ENCODE results near the gene DDB1. TPM values are rescaled to one million over a fixed set of nuclear protein-coding genes. Genes with fewer than 3 reads are reported as not detected.

DDB1 gene
- total RNA-seq, 2 donors from 2014 or later: 70.6 to 91.0 TPM

- H3K27ac ChIP-seq: no peak overlapping the region
Measured at GRCh38 chr11:61266602-61267001, 66.3 kb downstream of the DDB1 start.

GRCh38 chr11:61265357-61265756 is 67.5 kb downstream of the DDB1 start:
- intact Hi-C loops (cut with DNase I): no loop called here
- TF ChIP-seq CTCF (IDR thresholded peaks at IDR 0.05): no peak
- TF ChIP-seq POLR2A (IDR thresholded peaks at IDR 0.05): no peak
- ATAC-seq (no peak), DNase-seq (no peak)
- H3K4me3 ChIP-seq: no peak overlapping the region
- no peak overlapping the region for H3K27ac ChIP-seq
- peaks cover 6% of the 10 kb centered on the region for H3K4me1 ChIP-seq
- no peaks in the 10 kb centered on the region for H3K36me3 ChIP-seq (replicated peaks in 1 of 2; ENCODE audit: insufficient read depth in 1 of 2, low read depth in 2 of 2)
- 66 to 67% methylated on average over 14 of the region's 14 CpGs for WGBS, 2 donors
- no peaks in the 10 kb centered on the region for H3K9me3 ChIP-seq
- no peaks in the 10 kb centered on the region for H3K27me3 ChIP-seq

More at GRCh38 chr11:61266602-61267001, 66.3 kb downstream of the DDB1 start:
- WGBS, 2 donors: 86 to 97% methylated on average over 3 to 4 of the region's 4 CpGs
- Histone ChIP-seq H3K4me1 (peaks cover 6% of the 10 kb centered on the region), H3K9me3 (no peaks in the 10 kb centered on the region), H3K36me3 (replicated peaks in 1 of 2; ENCODE audit: insufficient read depth in 1 of 2, low read depth in 2 of 2) (no peaks in the 10 kb centered on the region), H3K4me3 (no peak overlapping the region), H3K27me3 (no peaks in the 10 kb centered on the region)
- intact Hi-C loops (cut with DNase I): no loop called here
- DNase-seq (no peak), ATAC-seq (no peak)
- TF ChIP-seq POLR2A (IDR thresholded peaks at IDR 0.05): no peak
- no peak for TF ChIP-seq CTCF (IDR thresholded peaks at IDR 0.05)

GRCh38 chr11:61264795-61265194 is 68.1 kb downstream of the DDB1 start:
- Histone ChIP-seq H3K36me3 (replicated peaks in 1 of 2; ENCODE audit: insufficient read depth in 1 of 2, low read depth in 2 of 2) (no peaks in the 10 kb centered on the region), H3K4me3 (no peak overlapping the region), H3K27ac (no peak overlapping the region), H3K9me3 (no peaks in the 10 kb centered on the region), H3K27me3 (no peaks in the 10 kb centered on the region), H3K4me1 (peaks cover 6% of the 10 kb centered on the region)
- WGBS, 2 donors: 62 to 63% methylated on average over 6 to 14 of the region's 14 CpGs
- TF ChIP-seq POLR2A (IDR thresholded peaks at IDR 0.05) (no peak), CTCF (IDR thresholded peaks at IDR 0.05) (no peak)
- DNase-seq: peak in 2 of 4 donors; percentile 19 to 33
- no peak for ATAC-seq
- intact Hi-C loops (cut with DNase I): no loop called here

- Histone ChIP-seq H3K9me3 (no peaks in the 10 kb centered on the region), H3K27ac (no peak overlapping the region), H3K4me1 (peaks cover 6% of the 10 kb centered on the region), H3K36me3 (replicated peaks in 1 of 2; ENCODE audit: insufficient read depth in 1 of 2, low read depth in 2 of 2) (no peaks in the 10 kb centered on the region), H3K27me3 (no peaks in the 10 kb centered on the region), H3K4me3 (no peak overlapping the region)
- ATAC-seq: no peak
- DNase-seq: no peak
- TF ChIP-seq POLR2A (IDR thresholded peaks at IDR 0.05) (no peak), CTCF (IDR thresholded peaks at IDR 0.05) (no peak)
- WGBS, 2 donors: 88 to 89% methylated on average over 6 of the region's 6 CpGs
- intact Hi-C loops (cut with DNase I): no loop called here
Measured at GRCh38 chr11:61264371-61264770, 68.5 kb downstream of the DDB1 start.

- H3K36me3 ChIP-seq (replicated peaks in 1 of 2; ENCODE audit: insufficient read depth in 1 of 2, low read depth in 2 of 2): no peaks in the 10 kb centered on the region
- 78 to 85% methylated on average over 6 of the region's 6 CpGs for WGBS, 2 donors
- H3K27ac ChIP-seq: no peak overlapping the region
- no peaks in the 10 kb centered on the region for H3K27me3 ChIP-seq
- TF ChIP-seq CTCF (IDR thresholded peaks at IDR 0.05): no peak
- TF ChIP-seq POLR2A (IDR thresholded peaks at IDR 0.05): no peak
- no peak overlapping the region for H3K4me3 ChIP-seq
- no peak for ATAC-seq
- H3K4me1 ChIP-seq: no peaks in the 10 kb centered on the region
- H3K9me3 ChIP-seq: no peaks in the 10 kb centered on the region
- DNase-seq: no peak
- intact Hi-C loops (cut with DNase I): loop anchor here (10.0 kb wide), 1 partner anchor 125 kb away; no protein-coding TSS in a partner anchor
Measured at GRCh38 chr11:61259363-61259762, 73.5 kb downstream of the DDB1 start.
